Activated CD8-positive, alpha-beta T cell treated with anti-CD3 and anti-CD28 coated beads for 36 hours (primary cell): Measurements from ENCODE around the gene KCNMA1. TPM values are rescaled to one million over a fixed set of nuclear protein-coding genes. Genes with fewer than 3 reads are reported as not detected.

Experiments
- ATAC-seq: fragments of 200-7000 bp; cut with Tn5 transposase; one replicate; pipeline ENCODE4 v1.10.0; 2021; ENCODE audit warnings: mild to moderate bottlenecking, moderate library complexity
- CTCF ChIA-PET: fragments of 350-600 bp; sonication (Branson Sonifier 250); formaldehyde crosslinking; loops from one replicate; lab custom pipeline; 2021; ENCODE audit warnings: antibody characterized with exemption; lab: Charles Lee
- POLR2A ChIA-PET: fragments of 350-600 bp; sonication (Branson Sonifier 250); formaldehyde crosslinking; loops from one replicate; lab custom pipeline; 2021; ENCODE audit warnings: antibody characterized with exemption; lab: Charles Lee
- DNase-seq: peaks from one replicate; pipeline ENCODE4 v3.0.0-alpha.2; 2020
- H3K27ac Mint-ChIP-seq: one replicate; pipeline ENCODE4 v1.8.0; 2021; ENCODE audit warnings: mild to moderate bottlenecking, mixed read lengths
- H3K27me3 Mint-ChIP-seq: one replicate; pipeline ENCODE4 v1.8.0; 2021; ENCODE audit warnings: mixed read lengths
- H3K36me3 Mint-ChIP-seq: one replicate; pipeline ENCODE4 v1.8.0; 2021; ENCODE audit warnings: low read depth, mixed read lengths
- H3K4me1 Mint-ChIP-seq: one replicate; pipeline ENCODE4 v1.8.0; 2021; ENCODE audit warnings: low read depth, mixed read lengths
- H3K4me3 Mint-ChIP-seq: one replicate; pipeline ENCODE4 v1.8.0; 2021; ENCODE audit warnings: mild to moderate bottlenecking, moderate library complexity, mixed read lengths
- H3K9me3 Mint-ChIP-seq: one replicate; pipeline ENCODE4 v1.8.0; 2021; ENCODE audit warnings: mixed read lengths
- intact Hi-C: fragments of 100-400 bp; cut with micrococcal nuclease; formaldehyde crosslinking; loops from one replicate; pipeline ENCODE4 v1.10.0; 2022
- total RNA-seq, 2 experiments: library from RNA; stranded (reverse); gene quantifications; one replicate each; pipeline ENCODE4 v1.2.3, GENCODE V29; 2021
- TF ChIP-seq, protein P1 (sequence below): fragments of 200-600 bp; IDR thresholded peaks from one replicate; pipeline ENCODE4 v1.8.0; 2022; ENCODE audit warnings: antibody characterized with exemption, mild to moderate bottlenecking

The KCNMA1 gene
- total RNA-seq, 2 experiments from 2014 or later, result 0.18 TPM; not detected in 1

DNA sequence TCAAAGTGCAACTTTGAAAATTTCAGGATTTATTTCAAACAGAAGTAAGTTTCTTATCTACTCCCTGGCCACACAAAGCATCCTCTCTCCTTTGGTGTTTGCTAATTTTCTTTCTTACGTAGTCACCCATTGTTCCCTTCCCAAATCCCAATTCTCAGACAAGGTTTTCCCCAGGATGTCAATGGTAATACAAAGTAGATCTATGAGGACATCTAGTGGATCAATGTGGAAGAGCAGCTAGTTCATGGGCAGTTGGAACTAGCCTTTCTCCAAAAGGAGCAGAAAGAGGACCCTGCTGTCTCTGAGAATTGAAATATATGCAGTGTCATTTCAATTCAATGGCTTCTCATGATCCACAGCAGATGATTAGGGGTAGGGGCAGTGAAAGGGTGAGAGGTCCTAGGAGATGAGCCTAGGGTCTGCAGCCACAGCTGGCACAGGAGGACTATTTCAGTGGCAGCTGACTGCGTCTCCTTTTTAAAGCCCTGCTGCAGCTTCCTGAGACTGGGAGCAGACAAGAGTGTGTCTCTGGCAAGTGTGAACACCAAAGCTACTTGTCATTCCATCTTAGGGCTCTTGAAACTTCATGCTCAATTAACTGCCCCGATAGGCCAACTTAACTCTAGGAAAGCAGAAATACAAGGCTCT, 632.6 kb downstream of the KCNMA1 start:
- Mint-ChIP-seq H3K36me3 (no peaks in the 10 kb centered on the region), H3K27me3 (no peaks in the 10 kb centered on the region), H3K4me1 (no peaks in the 10 kb centered on the region), H3K27ac (no peak overlapping the region), H3K4me3 (no peak overlapping the region), H3K9me3 (no peaks in the 10 kb centered on the region)
- ChIA-PET CTCF (interaction anchor here (0.6 to 2.8 kb wide), 12 partner anchors 8 to 707 kb away, joined by 3 to 17 read pairs (median 3); no protein-coding TSS in a partner anchor), POLR2A (no interaction called here)
- ATAC-seq (no peak), DNase-seq (no peak)
- intact Hi-C loops, result no loop called here
- TF ChIP-seq, protein P1, sequence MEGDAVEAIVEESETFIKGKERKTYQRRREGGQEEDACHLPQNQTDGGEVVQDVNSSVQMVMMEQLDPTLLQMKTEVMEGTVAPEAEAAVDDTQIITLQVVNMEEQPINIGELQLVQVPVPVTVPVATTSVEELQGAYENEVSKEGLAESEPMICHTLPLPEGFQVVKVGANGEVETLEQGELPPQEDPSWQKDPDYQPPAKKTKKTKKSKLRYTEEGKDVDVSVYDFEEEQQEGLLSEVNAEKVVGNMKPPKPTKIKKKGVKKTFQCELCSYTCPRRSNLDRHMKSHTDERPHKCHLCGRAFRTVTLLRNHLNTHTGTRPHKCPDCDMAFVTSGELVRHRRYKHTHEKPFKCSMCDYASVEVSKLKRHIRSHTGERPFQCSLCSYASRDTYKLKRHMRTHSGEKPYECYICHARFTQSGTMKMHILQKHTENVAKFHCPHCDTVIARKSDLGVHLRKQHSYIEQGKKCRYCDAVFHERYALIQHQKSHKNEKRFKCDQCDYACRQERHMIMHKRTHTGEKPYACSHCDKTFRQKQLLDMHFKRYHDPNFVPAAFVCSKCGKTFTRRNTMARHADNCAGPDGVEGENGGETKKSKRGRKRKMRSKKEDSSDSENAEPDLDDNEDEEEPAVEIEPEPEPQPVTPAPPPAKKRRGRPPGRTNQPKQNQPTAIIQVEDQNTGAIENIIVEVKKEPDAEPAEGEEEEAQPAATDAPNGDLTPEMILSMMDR, result peak; percentile 77

DNA sequence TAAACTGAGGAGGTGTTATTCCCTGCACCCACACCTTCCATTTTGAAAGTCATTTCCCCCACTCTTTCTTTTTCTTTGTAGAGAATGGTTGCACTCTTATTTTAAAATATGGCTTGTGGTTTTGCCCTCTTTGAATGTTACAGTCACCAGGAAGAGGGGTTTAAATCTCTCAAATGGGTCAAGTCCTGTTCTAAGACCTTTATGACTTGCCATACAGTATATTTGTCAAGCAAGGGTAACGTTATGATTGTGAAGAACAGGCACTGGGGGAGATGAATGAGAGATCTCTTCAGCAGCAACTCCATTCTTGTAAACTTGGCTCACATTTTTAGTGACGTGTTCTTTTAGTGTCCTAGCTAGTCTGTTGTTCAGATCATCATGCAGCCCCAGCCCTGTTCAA, 634.7 kb downstream of the KCNMA1 start:
- TF ChIP-seq, protein P1, result no peak
- H3K4me3 Mint-ChIP-seq, result no peak overlapping the region
- ChIA-PET CTCF (no interaction called here), POLR2A (no interaction called here)
- no peaks in the 10 kb centered on the region for H3K36me3 Mint-ChIP-seq
- no peaks in the 10 kb centered on the region for H3K9me3 Mint-ChIP-seq
- intact Hi-C loops, result no loop called here
- no peak overlapping the region for H3K27ac Mint-ChIP-seq
- H3K27me3 Mint-ChIP-seq, result no peaks in the 10 kb centered on the region
- H3K4me1 Mint-ChIP-seq, result no peaks in the 10 kb centered on the region
- DNase-seq (no peak), ATAC-seq (no peak)

DNA sequence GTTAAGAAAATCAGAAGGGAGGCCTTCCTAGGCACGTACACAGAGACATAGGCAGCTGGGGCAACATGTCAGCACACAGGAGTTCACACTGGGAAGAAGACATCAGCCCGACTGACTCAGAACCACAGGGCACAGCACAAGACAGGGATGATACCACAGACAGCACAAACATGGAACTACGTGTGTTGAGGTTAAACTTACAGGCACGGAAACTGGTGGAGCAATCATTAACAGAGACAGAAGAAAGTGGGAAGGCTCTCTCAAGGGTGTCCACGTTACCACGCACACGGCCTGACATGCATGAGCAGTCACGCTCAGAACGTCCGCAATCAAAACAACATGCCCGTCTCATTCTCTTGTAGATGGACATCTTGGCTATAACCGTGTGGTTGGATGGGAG, 636.4 kb downstream of the KCNMA1 start:
- Mint-ChIP-seq H3K4me1 (no peaks in the 10 kb centered on the region), H3K9me3 (no peaks in the 10 kb centered on the region), H3K36me3 (no peaks in the 10 kb centered on the region), H3K4me3 (no peak overlapping the region), H3K27ac (no peak overlapping the region), H3K27me3 (no peaks in the 10 kb centered on the region)
- TF ChIP-seq, protein P1, result no peak
- ChIA-PET CTCF (interaction anchor here (1.0 to 1.6 kb wide), 2 partner anchors 11 to 16 kb away, joined by 3 to 4 read pairs; no protein-coding TSS in a partner anchor), POLR2A (no interaction called here)
- ATAC-seq (no peak), DNase-seq (no peak)
- intact Hi-C loops, result no loop called here

DNA sequence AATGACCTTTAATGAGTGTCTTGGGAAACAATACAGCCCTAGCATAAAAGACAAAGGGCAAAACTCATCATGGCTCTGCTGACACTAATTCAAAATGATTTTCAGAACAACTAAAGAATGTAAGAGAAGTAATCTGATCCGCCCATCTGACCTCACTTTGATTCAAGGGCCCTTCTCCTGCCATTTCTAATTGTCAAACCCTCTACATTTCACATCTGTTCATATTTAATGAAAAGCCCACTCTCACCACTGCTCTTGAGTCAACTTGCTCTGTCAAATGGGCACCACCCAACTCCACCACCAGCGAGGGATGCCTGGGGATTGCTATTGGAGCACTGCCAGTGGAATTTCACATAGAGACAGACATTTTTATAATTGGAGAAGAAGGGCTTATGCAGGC, 639.2 kb downstream of the KCNMA1 start:
- intact Hi-C loops, result no loop called here

DNA sequence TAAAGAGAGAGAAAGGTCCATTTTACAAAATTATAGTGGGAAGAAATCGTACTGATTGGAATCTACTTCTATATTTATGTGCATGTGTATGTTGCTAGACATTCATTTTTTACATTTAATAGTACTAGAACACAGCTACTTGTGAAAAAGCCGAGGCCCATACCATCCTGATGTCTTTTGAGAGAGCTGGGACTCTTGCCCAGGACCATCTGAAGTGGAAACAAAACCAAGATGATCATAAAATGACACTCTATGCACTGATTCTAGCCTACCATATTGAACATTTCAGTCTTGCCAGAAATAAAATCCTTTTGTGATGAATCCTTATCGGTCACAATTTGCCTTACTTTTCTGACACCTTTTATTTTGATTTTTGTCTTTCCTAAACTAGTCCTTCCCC, 640.0 kb downstream of the KCNMA1 start:
- DNase-seq (no peak), ATAC-seq (no peak)
- Mint-ChIP-seq H3K4me1 (no peaks in the 10 kb centered on the region), H3K4me3 (no peak overlapping the region), H3K27me3 (no peaks in the 10 kb centered on the region), H3K9me3 (no peaks in the 10 kb centered on the region), H3K36me3 (no peaks in the 10 kb centered on the region), H3K27ac (no peak overlapping the region)
- ChIA-PET CTCF (interaction anchor here (1.0 to 1.1 kb wide), 2 partner anchors 11 to 12 kb away, joined by 3 to 4 read pairs; no protein-coding TSS in a partner anchor), POLR2A (no interaction called here)
- intact Hi-C loops, result no loop called here
- TF ChIP-seq, protein P1, result no peak

More for the DNA sequence above, 639.2 kb downstream of the KCNMA1 start:
- no peak for ATAC-seq
- no peaks in the 10 kb centered on the region for H3K27me3 Mint-ChIP-seq
- ChIA-PET CTCF (no interaction called here), POLR2A (no interaction called here)
- H3K9me3 Mint-ChIP-seq, result no peaks in the 10 kb centered on the region
- H3K27ac Mint-ChIP-seq, result no peak overlapping the region
- TF ChIP-seq, protein P1, result no peak
- H3K36me3 Mint-ChIP-seq, result no peaks in the 10 kb centered on the region
- DNase-seq, result no peak
- H3K4me3 Mint-ChIP-seq, result no peak overlapping the region
- no peaks in the 10 kb centered on the region for H3K4me1 Mint-ChIP-seq
